HG03521 (cell line): ENCODE data around the gene STMN3.
"Not testable (repeated sequence)": the region's sequence is repeated elsewhere in the genome, so short reads cannot be mapped to it uniquely, and the experiment has no call there.

ENCODE experiments used
- ATAC-seq: cut with Tn5 transposase; IDR thresholded peaks from one replicate; pipeline ENCODE4 v1.9.1; 2021; ENCODE audit warnings: mild to moderate bottlenecking, moderate library complexity; ENCODE audit not compliant: unreplicated experiment

Gene STMN3

DNA sequence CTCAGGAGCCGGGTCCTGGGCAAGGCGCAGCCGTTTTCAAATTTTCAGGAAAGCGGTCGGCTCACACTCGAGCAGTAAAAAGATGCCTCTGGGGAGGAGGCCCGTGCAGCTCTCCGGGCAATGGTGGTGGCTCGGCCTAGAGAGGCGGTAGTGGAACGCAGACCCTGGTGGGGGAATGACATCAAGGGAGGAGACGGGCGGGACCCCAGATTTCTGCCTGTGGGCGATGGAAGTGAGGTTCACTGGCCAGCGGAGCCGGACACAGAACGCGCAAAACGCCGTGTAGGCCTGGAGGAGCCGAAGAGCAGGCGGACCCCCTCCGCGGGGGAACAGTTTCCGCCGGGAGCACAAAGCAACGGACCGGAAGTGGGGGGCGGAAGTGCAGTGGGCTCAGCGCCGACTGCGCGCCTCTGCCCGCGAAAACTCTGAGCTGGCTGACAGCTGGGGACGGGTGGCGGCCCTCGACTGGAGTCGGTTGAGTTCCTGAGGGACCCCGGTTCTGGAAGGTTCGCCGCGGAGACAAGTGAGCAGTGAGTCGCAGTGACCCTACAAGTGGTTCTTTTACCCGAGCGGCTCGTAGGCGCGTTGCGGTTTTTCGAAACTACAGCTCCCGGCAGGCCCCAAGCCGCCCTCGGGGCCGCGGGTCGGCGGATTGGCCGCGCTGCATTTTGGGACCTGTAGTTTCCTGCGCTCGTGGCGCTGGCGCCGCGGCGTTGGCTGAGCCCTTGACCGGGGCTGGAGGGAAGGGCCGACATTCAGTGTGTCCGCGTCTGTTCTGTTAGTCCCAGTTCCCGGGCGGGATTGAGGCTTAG, 4.9 kb upstream of the STMN3 start, which contains the start of gene RTEL1:
RTEL1 (plus strand) TSS at position 376 of the 812 bp plus-strand sequence. CDS start 1,091 bp downstream, outside the sequence.
- ATAC-seq: peak; percentile 81

DNA sequence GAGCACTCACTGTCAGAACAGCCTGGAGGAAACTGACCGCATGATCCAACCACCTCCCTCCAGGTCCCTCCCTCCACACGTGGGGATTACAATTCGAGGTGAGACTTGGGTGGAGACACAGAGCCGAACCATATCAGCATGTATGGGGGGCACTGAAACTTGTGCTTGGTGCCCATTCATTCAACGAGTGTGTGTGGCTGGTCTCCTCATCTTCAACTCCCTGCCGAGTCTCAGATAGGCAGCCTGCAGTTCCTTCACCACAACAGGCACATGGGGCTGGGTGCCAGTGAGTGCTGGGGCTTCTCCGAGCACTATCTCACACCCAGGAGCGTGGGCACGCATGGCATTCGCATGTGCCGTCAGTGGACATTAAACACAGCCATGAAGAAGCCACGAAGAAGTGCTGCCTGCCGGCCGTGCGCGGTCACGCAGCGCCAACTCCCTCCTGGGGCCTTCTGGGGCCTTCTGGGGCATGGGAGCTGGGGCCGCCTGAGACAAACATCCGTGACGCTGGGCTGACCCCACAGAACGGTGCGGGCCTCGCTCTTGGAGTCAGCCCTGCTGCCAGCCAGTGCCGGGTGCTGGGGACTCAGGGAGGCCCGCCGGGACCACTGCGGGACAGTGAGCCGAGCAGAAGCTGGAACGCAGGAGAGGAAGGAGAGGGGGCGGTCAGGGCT, 4.2 kb upstream of the STMN3 start:
- ATAC-seq: no peak

DNA sequence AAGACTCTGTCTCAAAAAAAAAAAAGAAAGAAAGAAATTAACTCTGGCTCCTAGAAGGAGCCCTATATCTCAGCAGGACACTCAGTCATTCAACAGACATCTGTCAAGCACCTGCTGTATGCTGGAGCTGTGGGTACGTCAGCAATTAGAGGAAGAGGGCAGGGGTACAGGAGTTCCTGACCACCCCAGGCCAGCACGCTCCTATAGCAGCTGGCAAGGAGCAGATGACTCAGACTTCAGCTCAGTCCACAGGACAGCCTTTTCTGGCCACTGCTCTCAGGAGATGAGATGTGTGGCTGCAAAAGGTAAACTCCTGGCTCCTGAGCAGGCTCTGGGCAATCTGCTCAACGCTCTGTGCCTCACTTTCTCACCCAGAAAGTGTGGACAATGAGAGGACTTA, 3.2 kb upstream of the STMN3 start:
- no peak for ATAC-seq

DNA sequence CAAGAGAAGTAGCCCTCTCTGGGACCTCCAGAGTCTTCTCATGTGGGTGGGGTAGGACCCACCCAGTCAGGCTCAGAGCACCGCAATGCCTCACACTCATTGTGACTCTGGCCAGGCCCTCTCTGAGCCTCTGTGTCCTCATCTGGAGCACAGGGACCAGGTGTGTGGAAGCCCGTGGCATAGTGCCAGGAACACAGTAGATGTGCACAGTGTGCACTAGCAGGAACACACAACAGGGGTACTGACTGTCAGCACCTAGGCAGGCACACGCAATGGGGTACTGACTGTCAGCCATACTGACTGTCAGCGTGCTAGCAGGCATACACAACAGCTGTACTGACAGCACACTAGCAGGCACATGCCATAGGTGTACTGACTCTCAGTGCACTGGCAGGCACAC, 2.0 kb upstream of the STMN3 start:
- ATAC-seq: no peak

DNA sequence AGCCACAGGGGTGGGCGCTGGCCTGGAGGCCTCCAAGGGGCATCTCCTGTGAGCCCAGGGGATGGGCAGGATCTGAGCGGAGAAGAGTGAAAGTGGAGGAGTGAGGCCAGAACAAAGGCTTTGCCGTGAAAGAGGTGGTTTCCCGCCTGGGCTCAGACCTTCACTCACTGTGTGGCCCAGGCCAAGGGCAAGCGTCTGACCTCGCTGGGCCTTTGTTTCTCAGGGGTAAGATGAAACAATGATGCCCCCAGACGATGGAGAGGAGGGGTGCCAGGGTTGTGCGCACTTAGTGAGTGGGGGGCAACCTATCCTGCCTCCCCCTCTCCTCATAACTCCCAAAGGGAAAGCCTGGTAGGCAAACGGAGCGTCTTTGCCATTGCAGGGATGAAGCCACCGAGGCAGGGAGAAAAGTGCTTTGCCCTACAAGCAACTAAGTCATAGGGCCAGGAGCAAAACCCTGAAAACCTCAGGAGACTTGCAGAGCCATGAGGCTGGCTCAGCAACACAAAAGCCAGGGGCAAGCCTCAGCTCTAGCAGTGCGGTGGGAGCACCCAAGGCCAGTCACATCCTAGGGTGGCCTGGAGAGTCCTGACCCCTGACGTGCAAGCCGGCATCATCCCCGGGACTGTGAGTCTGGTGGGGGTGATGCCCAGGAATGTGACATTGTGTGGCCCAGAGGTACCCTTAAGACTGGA, 897 bp upstream of the STMN3 start:
- no peak for ATAC-seq

DNA sequence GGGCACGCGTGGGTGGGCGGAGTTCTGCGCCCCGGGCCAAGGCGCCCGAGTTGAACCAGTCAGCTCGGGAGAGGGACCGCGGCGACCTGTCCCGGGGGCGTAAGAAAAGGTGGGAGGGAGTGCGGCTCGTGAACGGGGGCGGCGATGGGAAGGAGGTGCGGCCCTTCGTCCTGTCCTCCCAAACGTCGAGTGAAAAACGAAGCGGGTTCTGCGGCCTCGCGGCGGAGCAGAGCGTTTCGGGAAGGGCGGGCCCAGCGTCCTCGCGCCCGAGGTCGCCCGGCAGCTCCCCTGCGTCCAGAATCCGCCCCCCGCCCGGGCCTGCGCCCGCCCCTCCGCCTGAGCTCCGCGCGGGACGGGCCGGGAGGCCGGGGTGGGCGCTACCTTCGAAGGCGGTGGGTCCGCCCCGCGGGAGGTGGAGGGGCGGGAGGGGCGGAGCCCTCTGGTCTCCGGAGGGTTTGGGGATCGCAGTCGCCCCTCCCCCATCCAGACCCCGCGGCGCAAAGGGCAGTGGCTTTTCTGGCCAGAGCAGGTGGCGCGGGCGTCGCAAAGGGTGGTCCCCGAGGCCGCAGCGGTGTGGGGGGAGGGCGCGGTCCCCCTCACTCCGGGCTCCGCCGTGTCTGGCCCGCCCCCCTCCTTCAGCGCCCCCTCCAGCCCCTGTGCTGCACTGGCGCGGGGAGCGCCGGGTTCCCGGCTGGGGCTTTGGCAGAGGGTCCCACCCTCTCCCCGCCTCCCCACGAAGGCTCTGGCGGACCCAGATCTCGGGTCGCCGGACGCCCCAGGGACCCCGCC, 838 bp downstream of the STMN3 start:
- no peak for ATAC-seq

DNA sequence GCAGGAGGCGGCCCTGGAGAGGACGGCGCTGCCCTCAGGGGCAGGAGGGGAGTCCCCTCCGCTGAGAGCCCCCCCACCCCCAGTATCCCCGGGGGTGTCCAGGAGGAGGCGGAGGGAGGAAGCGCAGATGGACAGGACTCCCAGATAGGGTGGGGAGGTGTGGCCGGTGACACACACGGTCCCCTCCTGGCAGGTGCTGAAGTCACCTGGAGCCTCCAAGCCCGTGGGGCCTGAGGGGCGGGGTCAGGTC, 1.4 kb downstream of the STMN3 start:
- ATAC-seq: no peak

DNA sequence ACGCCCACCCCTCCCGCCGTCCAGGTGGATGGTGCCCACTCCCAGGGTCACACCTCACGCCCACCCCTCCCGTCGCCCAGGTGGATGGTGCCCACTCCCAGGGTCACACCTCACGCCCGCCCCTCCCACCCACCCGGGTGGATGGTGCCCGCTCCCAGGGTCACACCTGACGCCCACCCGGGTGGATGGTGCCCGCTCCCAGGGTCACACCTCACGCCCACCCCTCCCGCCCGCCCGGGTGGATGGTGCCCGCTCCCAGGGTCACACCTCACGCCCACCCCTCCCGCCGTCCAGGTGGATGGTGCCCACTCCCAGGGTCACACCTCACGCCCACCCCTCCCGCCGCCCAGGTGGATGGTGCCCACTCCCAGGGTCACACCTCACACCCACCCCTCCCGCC, 2.7 kb downstream of the STMN3 start:
- not testable (repeated sequence) for ATAC-seq

DNA sequence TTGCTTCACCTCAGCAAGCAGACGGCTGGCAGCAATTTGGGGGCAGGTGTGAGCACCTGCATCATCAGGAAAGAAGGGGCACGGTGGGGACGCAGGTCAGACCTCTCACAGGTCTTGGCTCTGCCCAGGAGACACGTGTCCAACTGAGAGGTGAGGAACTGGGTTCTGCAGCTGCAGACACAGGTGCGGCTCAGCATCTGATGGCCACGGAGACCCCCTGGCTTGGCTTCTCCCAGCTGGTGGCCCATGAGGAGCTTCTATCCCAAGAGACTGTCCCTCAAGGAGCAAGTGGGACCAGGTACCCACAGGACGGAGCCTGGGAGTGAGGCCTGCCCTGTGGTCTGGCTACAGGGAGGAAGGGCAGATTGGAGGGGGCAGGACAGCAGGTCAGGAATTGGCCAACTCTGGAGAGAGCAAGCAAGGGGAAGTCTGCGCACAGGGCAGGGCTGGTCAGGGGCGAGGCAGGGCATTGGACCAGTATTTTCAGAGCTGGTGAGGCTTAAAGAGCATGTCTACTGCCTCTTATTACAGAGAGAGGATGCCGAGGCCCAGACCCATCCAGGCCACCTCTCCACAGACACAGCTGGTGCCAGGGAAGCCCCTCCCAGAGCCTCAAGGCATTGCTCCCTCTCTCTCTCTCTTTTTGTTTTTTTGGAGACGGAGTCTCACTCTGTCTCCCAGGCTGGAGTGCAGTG, 4.2 kb downstream of the STMN3 start:
- no peak for ATAC-seq

DNA sequence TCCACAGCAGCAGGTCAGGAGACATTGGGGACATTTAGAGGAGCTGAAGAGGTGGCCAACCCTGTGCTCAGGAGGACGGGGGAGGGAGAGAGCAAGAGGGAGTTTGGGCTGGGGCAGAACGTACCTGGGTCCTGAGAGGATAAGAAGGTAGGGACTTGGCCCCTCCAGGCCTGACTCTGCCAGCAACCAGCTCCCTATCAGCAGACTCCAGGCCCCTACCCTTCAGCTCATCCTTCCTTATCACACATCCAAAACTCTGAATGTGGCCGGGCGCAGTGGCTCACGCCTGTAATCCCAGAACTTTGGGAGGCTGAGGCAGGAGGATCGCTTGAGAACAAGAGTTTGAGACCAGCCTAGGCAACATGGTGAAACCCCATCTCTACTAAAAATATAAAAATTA, 5.0 kb downstream of the STMN3 start:
- no peak for ATAC-seq

DNA sequence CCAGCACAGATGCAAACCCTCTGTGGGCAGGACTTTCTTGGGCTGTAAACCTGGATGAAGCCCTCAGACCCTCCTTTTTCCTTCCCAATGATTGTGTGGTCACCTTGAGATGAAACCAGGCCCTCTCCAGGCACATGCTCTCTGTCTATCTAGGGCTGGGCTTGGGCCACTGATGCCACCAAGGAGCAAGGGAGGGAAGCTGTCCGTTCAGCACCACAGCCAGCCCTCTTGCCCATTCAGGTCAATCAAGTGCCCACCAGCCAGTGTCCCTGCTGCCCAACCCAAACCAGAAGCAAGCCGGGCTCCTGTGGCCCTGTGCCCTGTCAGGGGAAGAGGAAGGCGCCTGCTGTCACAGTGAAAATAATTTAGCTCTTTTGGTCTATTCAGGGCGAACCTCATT, 8.0 kb downstream of the STMN3 start:
- no peak for ATAC-seq

DNA sequence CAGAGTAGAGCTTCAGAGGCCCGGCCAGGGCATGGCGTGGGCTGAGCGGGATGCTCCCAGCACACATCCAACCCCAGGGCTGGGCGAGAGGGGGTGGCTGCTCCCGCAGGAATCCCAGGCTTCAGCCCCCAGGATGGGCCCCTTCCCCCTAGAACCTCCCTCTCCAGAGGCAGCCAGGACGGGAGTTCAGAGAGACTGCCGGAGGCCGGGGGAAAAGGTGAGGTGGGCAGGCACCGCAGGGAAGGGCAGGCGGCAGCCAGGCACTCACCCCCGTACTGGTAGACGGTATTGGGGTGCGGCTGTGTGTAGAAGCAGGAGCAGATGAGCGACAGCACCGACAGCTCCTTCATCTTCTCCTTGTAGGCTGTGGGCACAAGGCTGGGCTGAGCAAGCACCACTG, 9.3 kb downstream of the STMN3 start:
- ATAC-seq: no peak

DNA sequence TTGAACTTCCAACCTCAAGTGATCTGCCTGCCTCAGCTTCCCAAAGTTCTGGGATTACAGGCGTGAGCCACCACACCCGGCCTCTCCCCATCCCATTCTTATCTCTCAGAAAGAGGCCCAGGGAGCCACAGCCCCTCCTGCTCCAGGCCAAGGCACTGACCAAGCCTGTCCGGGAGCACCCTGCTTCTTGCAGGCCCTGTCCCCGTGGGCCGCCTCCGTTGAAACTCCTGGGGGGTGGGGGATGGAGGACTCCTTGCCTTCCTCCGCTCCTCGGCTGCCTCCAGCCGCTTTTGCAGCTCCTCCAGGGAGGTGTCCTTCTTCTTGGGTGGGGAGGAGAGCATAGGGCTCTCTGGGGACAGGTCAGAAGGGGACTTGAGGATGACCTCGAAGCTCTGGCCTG, 9.7 kb downstream of the STMN3 start:
- no peak for ATAC-seq

DNA sequence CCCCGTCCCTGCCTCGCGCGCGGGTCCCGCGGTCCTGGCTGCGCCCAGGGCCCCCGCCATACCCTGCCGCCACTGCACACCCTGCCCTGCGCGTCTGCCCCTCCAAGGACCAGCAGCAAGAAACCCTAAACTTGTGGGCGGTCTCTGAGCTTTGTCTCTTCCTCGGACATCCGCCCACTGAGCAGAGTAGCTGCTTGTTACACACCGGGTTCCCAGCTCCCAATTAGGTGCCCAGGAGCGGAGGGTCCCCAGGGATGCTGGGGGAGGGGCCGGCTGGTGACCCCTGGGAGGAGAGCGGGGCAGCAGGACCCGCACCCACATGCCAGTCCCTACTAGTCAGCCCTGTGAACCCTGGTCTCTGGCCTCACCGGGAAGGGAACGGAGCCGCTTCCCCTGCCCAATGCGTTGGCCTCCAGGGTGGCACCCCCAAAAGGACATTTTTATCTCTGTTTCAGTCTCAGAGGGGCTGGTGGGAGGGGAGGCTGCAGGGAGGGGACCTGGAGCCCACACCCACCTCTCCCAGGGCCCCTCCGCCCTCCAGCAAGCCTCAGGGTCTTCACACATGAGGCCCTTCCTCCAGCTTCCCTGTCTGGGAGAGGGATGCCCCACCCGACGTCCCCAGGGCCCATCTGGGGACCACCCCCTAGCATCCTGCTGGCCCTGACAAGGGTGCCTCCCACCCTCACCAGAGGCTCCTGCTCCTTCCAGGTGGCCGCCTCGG, 10.5 kb downstream of the STMN3 start:
- no peak for ATAC-seq

DNA sequence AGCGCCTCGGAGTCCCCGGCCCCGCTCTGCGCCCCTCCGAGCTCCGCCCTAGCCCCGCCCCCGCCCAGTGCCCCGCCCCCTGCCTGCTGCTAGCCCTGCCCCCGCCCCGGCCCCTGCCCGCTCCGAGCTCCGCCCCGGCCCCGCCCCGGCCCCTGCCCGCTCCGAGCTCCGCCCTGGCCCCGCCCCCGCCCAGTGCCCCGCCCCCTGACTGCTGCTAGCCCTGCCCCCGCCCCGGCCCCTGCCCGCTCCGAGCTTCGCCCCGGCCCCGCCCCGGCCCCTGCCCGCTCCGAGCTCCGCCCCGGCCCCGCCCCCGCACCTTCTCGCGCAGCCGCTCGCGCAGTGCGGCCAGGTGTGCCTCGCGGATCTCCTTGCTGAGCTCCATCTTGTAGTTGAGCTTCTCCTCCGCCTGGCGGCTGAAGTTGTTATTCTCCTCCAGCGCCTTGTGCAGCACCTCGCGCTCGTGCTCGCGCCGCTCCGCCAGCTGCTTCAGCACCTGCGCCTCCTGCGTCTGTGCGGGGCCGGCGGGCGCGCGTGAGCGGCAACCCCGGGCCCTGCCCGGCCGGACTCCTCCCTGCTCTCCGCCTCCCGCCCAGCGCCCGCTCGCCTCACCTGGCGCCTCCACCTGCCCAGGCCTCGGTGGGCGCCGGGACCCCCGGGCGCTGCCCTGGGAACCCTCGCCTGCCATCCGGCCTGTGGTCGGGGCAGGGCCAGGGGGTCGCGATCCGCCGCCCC, 11.3 kb downstream of the STMN3 start:
- peak; percentile 69 for ATAC-seq

DNA sequence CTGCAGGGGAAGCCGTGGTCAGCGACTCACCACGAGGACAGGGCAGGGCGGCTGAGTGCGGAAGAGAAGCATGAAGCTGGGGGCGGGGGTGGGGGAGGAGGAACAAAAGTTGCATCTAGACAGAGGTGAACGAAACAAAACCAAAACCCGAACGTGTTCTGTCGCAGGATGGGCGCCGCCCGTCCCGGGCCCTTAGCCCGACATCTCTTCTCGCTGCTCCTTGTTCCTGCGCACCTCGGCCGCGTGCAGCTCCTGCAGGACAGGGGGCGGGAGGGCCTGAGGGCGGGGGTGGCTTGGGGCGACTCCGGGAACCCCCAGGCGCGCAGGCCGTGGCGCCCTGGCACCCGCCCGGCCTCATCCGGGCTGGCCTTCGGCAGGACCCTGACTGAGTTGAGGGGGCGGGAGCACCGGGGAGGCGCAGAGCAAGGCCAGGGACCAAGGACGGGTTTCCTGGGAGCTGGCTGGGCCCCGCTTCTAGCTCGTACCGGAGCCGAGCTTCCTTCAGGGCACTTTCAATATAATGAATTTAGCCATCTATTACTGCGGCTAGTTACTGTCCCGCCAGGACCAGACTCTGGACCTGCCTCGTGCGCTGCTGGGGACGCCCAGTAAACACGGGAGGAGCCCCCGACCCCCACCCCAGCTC, 12.0 kb downstream of the STMN3 start:
- peak; percentile 31 for ATAC-seq

DNA sequence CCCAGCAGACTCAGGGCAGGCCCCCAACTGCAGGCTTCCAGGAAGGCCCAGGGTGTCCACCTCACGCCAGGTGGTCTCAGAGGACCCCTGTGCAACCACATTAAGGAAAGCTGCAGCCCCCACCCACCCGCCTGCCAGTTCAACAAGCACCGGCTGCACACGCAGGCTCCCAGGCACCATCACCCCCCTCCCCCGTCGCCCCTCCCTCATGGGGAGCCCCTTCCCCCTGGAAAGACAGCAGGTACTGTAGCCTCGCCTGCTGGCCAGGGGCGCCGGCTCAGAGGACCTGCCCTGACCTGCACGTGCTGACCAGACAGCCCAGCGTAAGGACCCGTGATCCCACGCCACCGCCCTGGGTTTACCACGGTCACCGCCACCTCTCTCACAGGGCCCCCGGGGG, 12.5 kb downstream of the STMN3 start:
- ATAC-seq: not testable (repeated sequence)

DNA sequence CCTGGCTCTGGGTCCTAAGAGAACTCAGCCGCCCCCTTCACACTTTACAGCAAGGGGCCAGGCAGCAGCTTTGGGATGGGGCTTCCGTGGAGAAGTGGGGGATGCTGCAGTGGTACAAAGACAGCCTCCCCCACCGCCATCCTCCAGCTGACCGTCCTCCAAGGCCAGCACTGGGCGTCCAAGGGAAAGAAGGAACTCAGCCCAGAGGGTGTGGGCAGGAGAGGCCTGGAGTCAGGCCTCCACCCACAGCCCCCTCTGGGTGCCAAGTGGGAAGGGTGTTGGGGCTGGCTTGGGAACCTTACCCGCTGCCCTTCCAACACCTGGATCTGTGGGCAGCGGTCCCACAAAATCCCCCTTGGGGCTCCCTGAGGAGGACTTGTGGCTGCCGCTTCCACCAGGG, 13.1 kb downstream of the STMN3 start:
- ATAC-seq: no peak
